ENCODE results near the gene CAPN11. TPM values are rescaled to one million over a fixed set of nuclear protein-coding genes. Genes with fewer than 3 reads are reported as not detected.
A peak's percentile ranks its signal among the peaks of the same experiment; 100 is the strongest.

Gene CAPN11
- total RNA-seq, 1 experiment from 2014 or later, result 0.28 TPM

- Histone ChIP-seq H3K27me3 (ENCODE audit: insufficient read depth, low read length) (no peaks in the 10 kb centered on the region), H3K9me3 (ENCODE audit: control insufficient read depth, low read depth, low read length) (no peaks in the 10 kb centered on the region), H3K18ac (ENCODE audit: insufficient read length, low read depth, low read length) (no peak overlapping the region), H3K23ac (ENCODE audit: insufficient read length, low read depth, low read length) (no peak overlapping the region), H2AK5ac (ENCODE audit: insufficient read length, low read length) (no peak overlapping the region), H3K79me1 (ENCODE audit: insufficient read depth, low read depth, low read length, poor library complexity, severe bottlenecking) (peaks cover 17% of the 10 kb centered on the region), H2BK15ac (ENCODE audit: low read depth, low read length) (no peak overlapping the region), H3K4me2 (ENCODE audit: insufficient read depth, insufficient read length, low read length) (no peak overlapping the region), H3K79me2 (ENCODE audit: insufficient read depth, low read length) (peaks cover 17% of the 10 kb centered on the region; the same call in 1 of the 2 replicates), H3K4ac (ENCODE audit: low read depth, low read length) (no peak overlapping the region), H2BK120ac (ENCODE audit: low read depth, low read length, poor library complexity, severe bottlenecking) (no peak overlapping the region), H3K23me2 (ENCODE audit: insufficient read length, low read depth, low read length, poor library complexity, severe bottlenecking) (peaks cover 22% of the 10 kb centered on the region), H3K9ac (ENCODE audit: extremely low read depth, insufficient read length, low read length) (no peak overlapping the region), H3K27ac (ENCODE audit: insufficient read length, low read depth, low read length) (no peak overlapping the region), H2AFZ (ENCODE audit: low read length) (no peak overlapping the region), H3K56ac (ENCODE audit: insufficient read length, low read depth, low read length) (no peak overlapping the region), H2BK5ac (ENCODE audit: insufficient read length, low read length) (no peak overlapping the region), H3K14ac (ENCODE audit: insufficient read depth, low read length) (no peak overlapping the region), H3T11ph (ENCODE audit: low read length) (no peak overlapping the region), H4K91ac (ENCODE audit: insufficient read length, low read depth, low read length) (no peak overlapping the region), H4K5ac (ENCODE audit: insufficient read length, low read depth, low read length) (no peak overlapping the region), H2BK12ac (ENCODE audit: insufficient read length, low read depth, low read length) (no peak overlapping the region), H4K8ac (replicated peaks; ENCODE audit: insufficient read length, low read depth, low read length) (no peak overlapping the region), H2BK20ac (ENCODE audit: low read depth, low read length, poor library complexity, severe bottlenecking) (no peak overlapping the region), H3K4me1 (ENCODE audit: insufficient read depth, low read length) (peaks cover 22% of the 10 kb centered on the region; the same call in 1 of the 2 replicates), H4K20me1 (ENCODE audit: control insufficient read depth, insufficient read depth, insufficient read length) (no peaks in the 10 kb centered on the region)
- peak overlapping the region in 1 of 2 experiments; percentile 54; a peak in 3 of 5 replicates for H3K4me3 Mint-ChIP-seq
- H3K27ac Mint-ChIP-seq, result peak overlapping the region; percentile 25 to 85 (median 81); a peak in 5 of 7 replicates
- DNase-seq, result peak; percentile 80
- peaks cover 0 to 3% (median 2%) of the 10 kb centered on the region in 3 experiments; a peak in 3 of 7 replicates for H3K36me3 Mint-ChIP-seq (ENCODE audit: insufficient read depth in 1 of 3, low read depth in 3 of 3)
- no peaks in the 10 kb centered on the region; a peak in 1 of 5 replicates for H3K9me3 Mint-ChIP-seq
- peaks cover 3% of the 10 kb centered on the region for H3K27me3 Mint-ChIP-seq (ENCODE audit: low read depth)
- TF ChIP-seq, protein P1, sequence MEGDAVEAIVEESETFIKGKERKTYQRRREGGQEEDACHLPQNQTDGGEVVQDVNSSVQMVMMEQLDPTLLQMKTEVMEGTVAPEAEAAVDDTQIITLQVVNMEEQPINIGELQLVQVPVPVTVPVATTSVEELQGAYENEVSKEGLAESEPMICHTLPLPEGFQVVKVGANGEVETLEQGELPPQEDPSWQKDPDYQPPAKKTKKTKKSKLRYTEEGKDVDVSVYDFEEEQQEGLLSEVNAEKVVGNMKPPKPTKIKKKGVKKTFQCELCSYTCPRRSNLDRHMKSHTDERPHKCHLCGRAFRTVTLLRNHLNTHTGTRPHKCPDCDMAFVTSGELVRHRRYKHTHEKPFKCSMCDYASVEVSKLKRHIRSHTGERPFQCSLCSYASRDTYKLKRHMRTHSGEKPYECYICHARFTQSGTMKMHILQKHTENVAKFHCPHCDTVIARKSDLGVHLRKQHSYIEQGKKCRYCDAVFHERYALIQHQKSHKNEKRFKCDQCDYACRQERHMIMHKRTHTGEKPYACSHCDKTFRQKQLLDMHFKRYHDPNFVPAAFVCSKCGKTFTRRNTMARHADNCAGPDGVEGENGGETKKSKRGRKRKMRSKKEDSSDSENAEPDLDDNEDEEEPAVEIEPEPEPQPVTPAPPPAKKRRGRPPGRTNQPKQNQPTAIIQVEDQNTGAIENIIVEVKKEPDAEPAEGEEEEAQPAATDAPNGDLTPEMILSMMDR (conservative IDR thresholded peaks at IDR 0.05), result peak; percentile 71
- peaks cover 70 to 72% of the 10 kb centered on the region in 2 experiments for H3K4me1 Mint-ChIP-seq
- no CpG with 5 or more reads among the region's 4 CpGs for WGBS (ENCODE audit: extremely low coverage, insufficient read length, low lambda C conversion rate)
These were observed 62.8 kb downstream of the CAPN11 start for GRCh38 chr6:44221291-44221960.

All from H9 (cell line).